LoVo (cell line): ENCODE measurements around the gene GHR.
"Not testable (repeated sequence)": the region's sequence is repeated elsewhere in the genome, so short reads cannot be mapped to it uniquely, and the experiment has no call there.

Experiments
- DNase-seq: peaks from one replicate; pipeline ENCODE4 v3.0.0-alpha.2; 2016; ENCODE audit warnings: low spot score

The GHR gene

GRCh38 chr5:42718591-42718990, 295.4 kb downstream of the GHR start:
- DNase-seq, result no peak

DNA sequence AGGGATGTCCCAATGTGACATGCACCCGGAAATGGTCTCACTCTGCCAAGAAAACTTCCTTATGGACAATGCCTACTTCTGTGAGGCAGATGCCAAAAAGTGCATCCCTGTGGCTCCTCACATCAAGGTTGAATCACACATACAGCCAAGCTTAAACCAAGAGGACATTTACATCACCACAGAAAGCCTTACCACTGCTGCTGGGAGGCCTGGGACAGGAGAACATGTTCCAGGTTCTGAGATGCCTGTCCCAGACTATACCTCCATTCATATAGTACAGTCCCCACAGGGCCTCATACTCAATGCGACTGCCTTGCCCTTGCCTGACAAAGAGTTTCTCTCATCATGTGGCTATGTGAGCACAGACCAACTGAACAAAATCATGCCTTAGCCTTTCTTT, 295.8 kb downstream of the GHR start:
- DNase-seq, result no peak

GRCh38 chr5:42720251-42720650, 297.0 kb downstream of the GHR start:
- no peak for DNase-seq

DNA sequence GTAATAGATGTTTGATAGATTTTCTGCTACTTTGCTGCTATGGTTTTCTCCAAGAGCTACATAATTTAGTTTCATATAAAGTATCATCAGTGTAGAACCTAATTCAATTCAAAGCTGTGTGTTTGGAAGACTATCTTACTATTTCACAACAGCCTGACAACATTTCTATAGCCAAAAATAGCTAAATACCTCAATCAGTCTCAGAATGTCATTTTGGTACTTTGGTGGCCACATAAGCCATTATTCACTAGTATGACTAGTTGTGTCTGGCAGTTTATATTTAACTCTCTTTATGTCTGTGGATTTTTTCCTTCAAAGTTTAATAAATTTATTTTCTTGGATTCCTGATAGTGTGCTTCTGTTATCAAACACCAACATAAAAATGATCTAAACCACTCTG, 298.2 kb downstream of the GHR start:
- no peak for DNase-seq

GRCh38 chr5:42734531-42735058, 311.4 kb downstream of the GHR start:
- DNase-seq, result not testable (repeated sequence)

DNA sequence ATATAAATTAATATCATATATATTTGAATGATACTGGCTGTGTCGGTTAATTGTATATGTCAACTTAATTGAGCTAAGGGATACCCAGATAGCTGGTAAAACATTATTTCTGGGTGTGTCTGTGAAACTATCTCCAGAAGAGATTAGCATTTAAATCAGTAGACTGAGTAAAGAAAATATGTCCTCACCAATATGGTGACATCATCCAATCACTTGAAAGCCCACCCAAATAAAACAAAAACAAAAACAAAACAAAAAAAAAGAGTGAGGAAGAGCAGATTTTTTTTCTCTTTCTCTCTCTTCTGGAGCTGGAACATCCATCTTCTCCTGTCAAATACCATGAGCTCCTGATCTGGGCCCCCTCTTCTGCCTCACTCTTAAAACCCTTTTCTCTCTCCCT, 317.7 kb downstream of the GHR start:
- no peak for DNase-seq

- DNase-seq, result no peak
Observed at GRCh38 chr5:42745426-42745825, 322.2 kb downstream of the GHR start.

GRCh38 chr5:42745856-42746255, 322.6 kb downstream of the GHR start:
- no peak for DNase-seq

GRCh38 chr5:42749020-42749419, 325.8 kb downstream of the GHR start:
- DNase-seq, result no peak

DNA sequence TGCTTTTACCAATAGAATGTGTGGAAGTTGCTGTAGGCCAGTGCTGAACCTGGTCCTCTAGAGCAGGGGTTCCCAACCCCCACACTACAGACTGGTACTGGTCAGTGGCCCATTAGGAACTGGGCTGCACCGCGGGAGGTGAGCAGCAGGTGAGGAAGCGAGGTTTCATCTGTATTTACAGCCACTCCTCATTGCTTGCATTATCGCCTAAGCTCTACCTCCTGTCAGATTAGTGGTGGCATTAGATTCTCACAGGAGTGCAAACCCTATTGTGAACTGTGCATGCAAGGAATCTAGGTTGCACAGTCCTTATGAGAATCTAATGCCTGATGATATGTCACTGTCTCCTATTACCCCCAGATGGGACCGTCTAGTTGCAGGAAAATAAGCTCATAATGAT, 327.3 kb downstream of the GHR start:
- DNase-seq, result no peak

GRCh38 chr5:42751044-42751443, 327.8 kb downstream of the GHR start:
- DNase-seq, result no peak

DNA sequence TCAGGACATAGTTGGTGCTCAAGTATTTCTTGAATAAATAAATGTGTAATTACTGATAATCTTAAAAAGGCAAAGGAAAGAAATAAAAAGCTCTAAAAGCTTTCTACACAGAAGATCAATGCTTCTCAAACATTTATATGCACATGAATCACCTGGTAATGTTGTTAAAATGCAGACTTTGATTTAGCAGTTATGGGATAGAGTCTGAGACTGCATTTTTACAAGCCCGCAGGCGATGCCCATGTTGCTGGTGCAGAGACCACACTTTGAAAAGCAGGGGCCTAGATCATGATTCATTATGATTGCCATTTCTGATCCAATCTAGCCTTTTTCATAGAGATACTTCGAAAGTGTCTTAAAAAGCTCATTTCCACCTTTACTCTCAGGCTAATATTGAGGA, 329.9 kb downstream of the GHR start:
- DNase-seq, result no peak

DNA sequence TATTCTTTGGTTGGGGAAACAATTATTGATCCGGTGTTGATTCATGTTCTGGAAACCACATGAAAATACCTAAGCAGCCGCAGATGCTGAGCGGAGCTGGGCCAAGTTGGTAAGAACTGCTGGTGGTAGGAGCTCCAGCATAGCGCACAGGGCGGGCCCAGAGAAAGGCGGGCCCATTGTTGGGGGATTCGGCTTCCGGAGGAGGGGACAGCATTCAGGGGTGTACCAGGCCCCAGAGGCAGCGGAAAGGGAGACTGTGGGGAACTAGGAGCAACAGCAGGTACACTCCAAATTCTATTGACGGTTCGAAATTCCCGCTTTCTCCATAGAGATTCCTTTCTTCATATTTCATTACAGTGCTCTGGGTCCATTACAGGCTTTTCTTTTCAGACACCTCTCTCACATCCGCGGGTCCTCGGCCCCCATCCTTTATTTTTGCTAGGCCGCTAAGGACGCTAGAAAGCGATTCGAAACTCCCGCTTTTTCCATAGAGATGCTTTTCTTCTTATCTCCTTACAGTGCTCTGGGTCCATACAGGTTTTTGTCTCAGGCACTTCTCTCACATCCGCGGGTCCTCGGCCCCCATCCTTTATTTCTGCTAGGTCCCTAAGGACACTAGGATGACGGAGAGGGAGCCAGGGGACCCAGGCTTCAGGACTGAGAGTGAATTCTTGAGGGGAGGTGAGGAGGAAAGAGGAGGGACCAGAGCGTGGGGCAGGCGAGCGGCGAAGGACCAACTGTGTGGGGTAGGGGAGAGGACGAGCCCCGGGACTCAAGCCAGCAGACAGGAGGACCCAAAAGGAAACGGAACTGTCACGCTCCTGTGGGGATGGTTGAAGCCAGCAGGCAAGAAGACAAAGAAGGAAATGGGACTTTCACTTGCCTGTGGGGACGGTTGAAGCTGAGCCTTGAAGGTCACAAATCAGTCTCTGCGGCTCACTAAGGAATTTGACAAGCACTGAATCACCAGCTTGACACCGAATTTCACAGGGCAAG, 333.7 kb downstream of the GHR start, which contains the start of gene CCDC152:
TSS of gene CCDC152 (plus strand) at position 213 of the 996 bp plus-strand sequence. CDS start 2,304 bp downstream, outside the sequence.
- DNase-seq, result no peak

- no peak for DNase-seq
Observed at GRCh38 chr5:42759456-42759855, 336.2 kb downstream of the GHR start.

GRCh38 chr5:42760426-42760825, 337.2 kb downstream of the GHR start:
- DNase-seq, result no peak

DNA sequence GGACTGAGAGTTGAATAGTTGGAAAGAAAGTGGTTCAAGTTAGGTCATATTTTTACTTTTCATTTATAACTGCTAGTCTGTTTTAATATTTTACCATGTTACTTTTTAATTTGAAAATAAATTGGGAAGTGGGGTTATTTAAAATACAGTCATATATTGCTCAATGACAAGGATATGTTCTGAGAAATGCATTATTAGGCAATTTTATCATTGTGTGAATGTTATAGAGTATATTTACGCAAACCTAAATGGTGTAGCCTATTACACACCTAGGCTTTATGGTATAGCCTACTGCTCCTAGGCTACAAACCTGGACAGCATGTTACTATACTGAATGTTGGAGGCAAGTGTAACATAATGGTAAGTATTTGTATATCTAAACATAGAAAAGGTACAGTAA, 338.6 kb downstream of the GHR start:
- no peak for DNase-seq

GRCh38 chr5:42767491-42768105, 344.4 kb downstream of the GHR start:
- peak; percentile 51 for DNase-seq

- DNase-seq, result no peak
Observed at GRCh38 chr5:42768106-42768504, 344.9 kb downstream of the GHR start.

DNA sequence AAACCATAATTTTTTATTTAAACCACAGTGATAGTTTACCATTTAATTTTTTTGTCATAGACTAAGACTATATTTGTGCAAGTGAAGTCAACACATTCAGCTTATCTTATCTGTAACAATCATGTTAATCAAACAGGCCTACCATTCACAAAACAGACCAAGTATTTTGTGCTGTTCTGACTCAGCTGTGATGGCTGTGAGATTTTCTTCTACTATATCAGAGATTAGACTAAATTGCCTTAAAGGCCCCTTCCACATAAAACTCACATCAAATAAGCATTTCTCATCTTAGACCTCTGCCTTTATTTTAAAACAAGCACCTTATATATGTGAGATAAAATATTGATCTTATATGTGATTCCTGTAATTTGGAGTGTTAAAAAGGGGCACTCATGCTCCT, 346.8 kb downstream of the GHR start:
- DNase-seq, result no peak
